Erythroblast (primary cell): ENCODE measurements around the gene CHRM3.

Experiments
- GATA1 ChIP-seq: IDR thresholded peaks from 2 replicates; pipeline ENCODE4 v1.6.1; 2011; ENCODE audit warnings: low read depth, mild to moderate bottlenecking, control low read depth, low read length, moderate library complexity
- POLR2A ChIP-seq: IDR thresholded peaks from 2 replicates; pipeline ENCODE4 v1.6.1; 2011; ENCODE audit warnings: mild to moderate bottlenecking, low read length

GRCh38 chr1:239421811-239422210 lies 35.4 kb downstream of the CHRM3 start:
- TF ChIP-seq POLR2A = no peak
- TF ChIP-seq GATA1 = no peak
